ENCODE measurements around the gene CCDC127. TPM values are rescaled to one million over a fixed set of nuclear protein-coding genes. Genes with fewer than 3 reads are reported as not detected.
"Not testable (repeated sequence)": the region's sequence is repeated elsewhere in the genome, so short reads cannot be mapped to it uniquely, and the experiment has no call there.

The CCDC127 gene
- total RNA-seq, 1 experiment from 2014 or later, result 10.5 TPM

GRCh38 chr5:243683-244367 is 25.9 kb upstream of the CCDC127 start:
- H3K9me3 Mint-ChIP-seq (ENCODE audit: unreplicated experiment); H3K27me3 Mint-ChIP-seq (ENCODE audit: insufficient read depth, unreplicated experiment); H3K27me3 ChIP-seq (replicated peaks; ENCODE audit: control insufficient read depth, insufficient read depth, low read length); H3K4me1 Mint-ChIP-seq (ENCODE audit: low read depth, unreplicated experiment); H3K36me3 ChIP-seq (ENCODE audit: control insufficient read depth, insufficient read depth, low read length); intact Hi-C loops (cut with micrococcal nuclease; ENCODE audit: unreplicated experiment); H3K4me1 ChIP-seq; H3K4me3 Mint-ChIP-seq (ENCODE audit: unreplicated experiment); H3K9me3 ChIP-seq; H3K27ac Mint-ChIP-seq (ENCODE audit: unreplicated experiment); BruUV-seq (replicated peaks); POLR2A ChIA-PET; DNase-seq; H3K4me3 ChIP-seq (ENCODE audit: low read depth, low read length): not testable (repeated sequence)
- H3K36me3 Mint-ChIP-seq (ENCODE audit: insufficient read depth, unreplicated experiment), result peaks cover 93% of the 10 kb centered on the region
- CTCF ChIA-PET, result interaction anchor here (0.5 kb wide), 1 partner anchor 94 kb away, joined by 3 read pairs; no protein-coding TSS in a partner anchor

GRCh38 chr5:241045-241669 is 23.2 kb upstream of the CCDC127 start:
- H3K36me3 ChIP-seq (ENCODE audit: control insufficient read depth, insufficient read depth, low read length); DNase-seq; intact Hi-C loops (cut with micrococcal nuclease; ENCODE audit: unreplicated experiment); H3K9me3 Mint-ChIP-seq (ENCODE audit: unreplicated experiment); H3K4me3 ChIP-seq (ENCODE audit: low read depth, low read length); H3K9me3 ChIP-seq; POLR2A ChIA-PET; H3K4me1 Mint-ChIP-seq (ENCODE audit: low read depth, unreplicated experiment); H3K27me3 Mint-ChIP-seq (ENCODE audit: insufficient read depth, unreplicated experiment); H3K4me3 Mint-ChIP-seq (ENCODE audit: unreplicated experiment); H3K27me3 ChIP-seq (replicated peaks; ENCODE audit: control insufficient read depth, insufficient read depth, low read length); CTCF ChIA-PET; BruUV-seq (replicated peaks); H3K4me1 ChIP-seq; H3K27ac Mint-ChIP-seq (ENCODE audit: unreplicated experiment): not testable (repeated sequence)
- H3K36me3 Mint-ChIP-seq (ENCODE audit: insufficient read depth, unreplicated experiment), result peaks cover 79% of the 10 kb centered on the region

GRCh38 chr5:240550-240949 is 22.6 kb upstream of the CCDC127 start:
- H3K36me3 ChIP-seq (ENCODE audit: control insufficient read depth, insufficient read depth, low read length), result not testable (repeated sequence)

GRCh38 chr5:237931-238330 is 20.0 kb upstream of the CCDC127 start:
- POLR2A ChIA-PET; H3K4me1 ChIP-seq; CTCF ChIA-PET; H3K27me3 ChIP-seq (replicated peaks; ENCODE audit: control insufficient read depth, insufficient read depth, low read length); H3K27ac Mint-ChIP-seq (ENCODE audit: unreplicated experiment); DNase-seq; H3K4me3 ChIP-seq (ENCODE audit: low read depth, low read length); H3K36me3 ChIP-seq (ENCODE audit: control insufficient read depth, insufficient read depth, low read length); H3K9me3 Mint-ChIP-seq (ENCODE audit: unreplicated experiment); H3K9me3 ChIP-seq; H3K4me1 Mint-ChIP-seq (ENCODE audit: low read depth, unreplicated experiment); BruUV-seq (replicated peaks); intact Hi-C loops (cut with micrococcal nuclease; ENCODE audit: unreplicated experiment); H3K4me3 Mint-ChIP-seq (ENCODE audit: unreplicated experiment); H3K27me3 Mint-ChIP-seq (ENCODE audit: insufficient read depth, unreplicated experiment): not testable (repeated sequence)
- peaks cover 79% of the 10 kb centered on the region for H3K36me3 Mint-ChIP-seq (ENCODE audit: insufficient read depth, unreplicated experiment)

More at GRCh38 chr5:240550-240949, 22.6 kb upstream of the CCDC127 start:
- BruUV-seq (replicated peaks); H3K4me3 ChIP-seq (ENCODE audit: low read depth, low read length); H3K4me1 Mint-ChIP-seq (ENCODE audit: low read depth, unreplicated experiment); DNase-seq; POLR2A ChIA-PET; intact Hi-C loops (cut with micrococcal nuclease; ENCODE audit: unreplicated experiment); H3K27me3 Mint-ChIP-seq (ENCODE audit: insufficient read depth, unreplicated experiment); H3K9me3 ChIP-seq; H3K4me3 Mint-ChIP-seq (ENCODE audit: unreplicated experiment); CTCF ChIA-PET; H3K27ac Mint-ChIP-seq (ENCODE audit: unreplicated experiment); H3K27me3 ChIP-seq (replicated peaks; ENCODE audit: control insufficient read depth, insufficient read depth, low read length); H3K4me1 ChIP-seq; H3K9me3 Mint-ChIP-seq (ENCODE audit: unreplicated experiment): not testable (repeated sequence)
- H3K36me3 Mint-ChIP-seq (ENCODE audit: insufficient read depth, unreplicated experiment), result peaks cover 75% of the 10 kb centered on the region

- not testable (repeated sequence) for BruUV-seq (replicated peaks)
These were observed 17.6 kb upstream of the CCDC127 start for GRCh38 chr5:235527-235926.

More at GRCh38 chr5:235527-235926, 17.6 kb upstream of the CCDC127 start:
- H3K4me1 ChIP-seq; H3K9me3 Mint-ChIP-seq (ENCODE audit: unreplicated experiment); POLR2A ChIA-PET; H3K4me3 ChIP-seq (ENCODE audit: low read depth, low read length); H3K27me3 ChIP-seq (replicated peaks; ENCODE audit: control insufficient read depth, insufficient read depth, low read length); H3K27me3 Mint-ChIP-seq (ENCODE audit: insufficient read depth, unreplicated experiment); H3K4me1 Mint-ChIP-seq (ENCODE audit: low read depth, unreplicated experiment); CTCF ChIA-PET; DNase-seq; H3K36me3 ChIP-seq (ENCODE audit: control insufficient read depth, insufficient read depth, low read length); H3K9me3 ChIP-seq; H3K4me3 Mint-ChIP-seq (ENCODE audit: unreplicated experiment); H3K27ac Mint-ChIP-seq (ENCODE audit: unreplicated experiment); intact Hi-C loops (cut with micrococcal nuclease; ENCODE audit: unreplicated experiment): not testable (repeated sequence)
- H3K36me3 Mint-ChIP-seq (ENCODE audit: insufficient read depth, unreplicated experiment), result peaks cover 76% of the 10 kb centered on the region
